ENCODE results near the gene ABHD14A. TPM values are rescaled to one million over a fixed set of nuclear protein-coding genes. Genes with fewer than 3 reads are reported as not detected.

Gene ABHD14A
- total and polyA plus RNA-seq, 9 donors, result 5.1 to 36.1 (median 27.4) TPM

- 0 to 4% (median 2%) methylated on average over 15 of the region's 15 CpGs for WGBS, 3 donors
- H3K4me1 ChIP-seq (ENCODE audit: insufficient read depth), result peaks cover 12% of the 10 kb centered on the region
- H3K36me3 ChIP-seq, result no peaks in the 10 kb centered on the region
- no peaks in the 10 kb centered on the region for H3K9me3 ChIP-seq
- no peaks in the 10 kb centered on the region for H3K27me3 ChIP-seq
- no peak overlapping the region for H3K4me3 ChIP-seq
- peak; percentile 54 to 73 (median 57) for DNase-seq
- intact Hi-C loops (cut with DNase I), result loop anchor here in 1 of 4 donors (5.0 kb wide), 1 partner anchor 42 kb away; no protein-coding TSS in a partner anchor
- no peak overlapping the region for H3K27ac ChIP-seq
- TF ChIP-seq EP300 (IDR thresholded peaks at IDR 0.05) (no peak), POLR2A (IDR thresholded peaks at IDR 0.05) (no peak)
- TF ChIP-seq, protein P1, sequence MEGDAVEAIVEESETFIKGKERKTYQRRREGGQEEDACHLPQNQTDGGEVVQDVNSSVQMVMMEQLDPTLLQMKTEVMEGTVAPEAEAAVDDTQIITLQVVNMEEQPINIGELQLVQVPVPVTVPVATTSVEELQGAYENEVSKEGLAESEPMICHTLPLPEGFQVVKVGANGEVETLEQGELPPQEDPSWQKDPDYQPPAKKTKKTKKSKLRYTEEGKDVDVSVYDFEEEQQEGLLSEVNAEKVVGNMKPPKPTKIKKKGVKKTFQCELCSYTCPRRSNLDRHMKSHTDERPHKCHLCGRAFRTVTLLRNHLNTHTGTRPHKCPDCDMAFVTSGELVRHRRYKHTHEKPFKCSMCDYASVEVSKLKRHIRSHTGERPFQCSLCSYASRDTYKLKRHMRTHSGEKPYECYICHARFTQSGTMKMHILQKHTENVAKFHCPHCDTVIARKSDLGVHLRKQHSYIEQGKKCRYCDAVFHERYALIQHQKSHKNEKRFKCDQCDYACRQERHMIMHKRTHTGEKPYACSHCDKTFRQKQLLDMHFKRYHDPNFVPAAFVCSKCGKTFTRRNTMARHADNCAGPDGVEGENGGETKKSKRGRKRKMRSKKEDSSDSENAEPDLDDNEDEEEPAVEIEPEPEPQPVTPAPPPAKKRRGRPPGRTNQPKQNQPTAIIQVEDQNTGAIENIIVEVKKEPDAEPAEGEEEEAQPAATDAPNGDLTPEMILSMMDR (IDR thresholded peaks at IDR 0.05), result no peak
Observed at GRCh38 chr3:52005571-52005986, 30.7 kb downstream of the ABHD14A start.

- H3K27ac ChIP-seq, result no peak overlapping the region
- intact Hi-C loops (cut with DNase I), result loop anchor here in 1 of 4 donors (5.0 kb wide), 1 partner anchor 41 kb away; no protein-coding TSS in a partner anchor
- no peak overlapping the region for H3K4me3 ChIP-seq
- H3K9me3 ChIP-seq, result no peaks in the 10 kb centered on the region
- H3K27me3 ChIP-seq, result no peaks in the 10 kb centered on the region
- TF ChIP-seq EP300 (IDR thresholded peaks at IDR 0.05), result no peak
- TF ChIP-seq, protein P1 (IDR thresholded peaks at IDR 0.05), result no peak
- no peak for TF ChIP-seq POLR2A (IDR thresholded peaks at IDR 0.05)
- no peaks in the 10 kb centered on the region for H3K36me3 ChIP-seq
- no peak for DNase-seq
- 41 to 51% (median 44%) methylated on average over 7 to 8 of the region's 8 CpGs for WGBS, 3 donors
- H3K4me1 ChIP-seq (ENCODE audit: insufficient read depth), result peaks cover 12% of the 10 kb centered on the region
Observed at GRCh38 chr3:52006017-52006819, 31.4 kb downstream of the ABHD14A start.

DNA sequence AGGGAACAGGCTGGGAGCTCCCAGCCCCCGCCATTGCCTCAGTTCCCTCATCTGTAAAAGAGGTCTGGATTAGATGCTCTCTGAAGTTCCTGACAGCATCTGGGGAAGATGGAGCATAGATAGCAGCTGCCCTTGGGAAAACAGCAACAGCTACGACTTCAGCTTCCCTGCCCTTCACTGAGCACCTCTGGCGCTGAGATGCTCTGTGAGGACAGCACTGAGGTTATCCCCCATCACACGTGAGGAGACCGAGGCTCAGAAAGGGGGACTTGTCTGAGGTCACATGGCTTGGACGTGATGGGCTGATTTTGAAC lies 31.9 kb downstream of the ABHD14A start:
- DNase-seq, result no peak
- Histone ChIP-seq H3K36me3 (no peaks in the 10 kb centered on the region), H3K4me3 (no peak overlapping the region), H3K9me3 (no peaks in the 10 kb centered on the region), H3K27ac (no peak overlapping the region), H3K27me3 (no peaks in the 10 kb centered on the region), H3K4me1 (ENCODE audit: insufficient read depth) (peaks cover 12% of the 10 kb centered on the region)
- intact Hi-C loops (cut with DNase I), result loop anchor here in 1 of 4 donors (5.0 kb wide), 1 partner anchor 41 kb away; no protein-coding TSS in a partner anchor
- WGBS, 3 donors, result 75 to 79% (median 76%) methylated on average over 6 of the region's 6 CpGs
- TF ChIP-seq POLR2A (IDR thresholded peaks at IDR 0.05) (no peak), EP300 (IDR thresholded peaks at IDR 0.05) (no peak)
- TF ChIP-seq, protein P1 (IDR thresholded peaks at IDR 0.05), result no peak

GRCh38 chr3:52007291-52007690 lies 32.4 kb downstream of the ABHD14A start:
- TF ChIP-seq, protein P1 (IDR thresholded peaks at IDR 0.05), result no peak
- TF ChIP-seq POLR2A (IDR thresholded peaks at IDR 0.05), result no peak
- no peak for TF ChIP-seq EP300 (IDR thresholded peaks at IDR 0.05)
- H3K27me3 ChIP-seq, result no peaks in the 10 kb centered on the region
- intact Hi-C loops (cut with DNase I), result loop anchor here in 1 of 4 donors (5.0 kb wide), 1 partner anchor 40 kb away; no protein-coding TSS in a partner anchor
- H3K4me3 ChIP-seq, result no peak overlapping the region
- H3K27ac ChIP-seq, result no peak overlapping the region
- H3K36me3 ChIP-seq, result no peaks in the 10 kb centered on the region
- WGBS, 3 donors, result 34 to 70% (median 65%) methylated on average over 4 of the region's 4 CpGs
- no peak for DNase-seq
- H3K9me3 ChIP-seq, result no peaks in the 10 kb centered on the region
- H3K4me1 ChIP-seq (ENCODE audit: insufficient read depth), result peaks cover 12% of the 10 kb centered on the region

All from ovary (tissue), 9 donors.